KG1 (cell line): Measurements from ENCODE around the gene COL9A1.

ENCODE experiments used
- DNase-seq: peaks from one replicate; lab custom pipeline; 2025; lab: John Stamatoyannopoulos, UW

Gene COL9A1

GRCh38 chr6:70286905-70287304 is 16.0 kb downstream of the COL9A1 start:
- DNase-seq, result no peak

DNA sequence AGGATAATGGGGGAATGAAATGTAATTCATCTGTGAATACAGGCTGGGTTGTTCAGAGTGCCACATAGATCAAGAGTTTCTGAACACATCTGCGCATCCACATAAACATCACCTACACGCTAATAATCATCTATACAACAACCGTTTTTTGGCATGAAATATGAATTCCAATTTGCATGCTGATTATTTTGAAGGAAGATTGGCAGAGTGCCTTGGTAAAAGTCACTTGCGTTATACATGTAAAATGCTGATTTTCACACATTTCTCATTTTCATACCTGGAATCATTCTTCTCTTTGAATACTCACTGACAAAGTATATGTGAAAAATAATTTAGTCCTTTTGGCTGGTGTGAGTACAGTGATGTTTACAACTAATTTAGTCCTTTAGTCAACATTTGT is 17.7 kb downstream of the COL9A1 start:
- DNase-seq, result no peak

DNA sequence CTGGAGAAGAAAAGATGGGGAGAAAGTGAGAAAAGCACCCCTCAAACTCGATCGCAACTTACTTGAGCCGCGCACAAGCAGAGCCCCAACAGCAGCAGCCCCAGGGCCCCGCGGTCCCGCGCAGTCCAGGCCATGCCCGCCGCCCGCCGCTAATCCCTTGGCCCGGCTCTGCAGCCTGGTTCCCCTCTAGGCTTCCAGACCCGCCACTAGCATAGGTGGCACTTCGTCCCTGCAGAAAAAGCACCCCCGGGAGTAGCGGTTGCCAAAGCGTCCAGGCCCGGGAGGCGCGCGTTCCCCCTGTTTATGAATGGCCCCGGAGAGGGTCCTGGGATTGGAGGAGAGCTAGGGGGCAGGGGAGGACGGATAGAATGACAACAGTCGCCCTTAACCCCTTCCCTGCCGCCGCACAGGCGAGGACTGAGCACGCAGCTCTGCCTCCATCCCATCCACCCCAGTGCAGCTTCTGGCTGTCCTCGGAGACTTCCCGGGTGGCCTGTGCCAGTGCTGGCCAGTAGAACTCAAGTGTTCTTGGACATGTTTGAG is 19.9 kb downstream of the COL9A1 start:
- DNase-seq, result no peak

DNA sequence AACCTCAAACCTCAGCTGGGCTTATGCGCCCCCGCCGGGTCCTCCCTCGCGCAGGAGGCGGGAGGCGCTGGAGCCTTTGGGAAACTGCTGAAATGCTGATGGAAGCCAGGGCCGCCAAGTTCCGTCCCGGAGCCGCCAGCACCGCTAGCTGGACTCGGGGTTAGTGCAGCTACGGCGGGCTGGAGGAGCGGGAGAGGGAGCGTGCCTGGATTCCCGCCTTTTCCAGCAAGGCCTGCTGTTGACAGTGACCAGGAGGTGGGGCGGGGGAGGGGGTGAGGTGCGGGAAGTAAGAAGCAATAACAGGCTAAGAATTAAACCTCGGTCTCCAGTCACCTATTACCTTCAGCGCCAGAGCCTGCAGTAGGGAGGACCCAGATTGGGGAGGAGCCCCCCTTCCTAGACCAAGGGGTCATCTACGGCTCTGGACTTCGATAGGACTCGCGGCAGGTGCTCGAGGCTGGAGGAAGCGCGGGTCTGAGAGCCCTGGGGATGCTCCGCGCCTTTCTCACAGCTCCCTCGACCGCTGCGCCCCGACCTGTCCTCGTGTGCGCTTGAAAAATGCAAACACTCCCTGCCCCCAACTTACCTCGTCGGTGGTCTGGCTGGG is 20.5 kb downstream of the COL9A1 start:
- no peak for DNase-seq

GRCh38 chr6:70281923-70282311 is 21.0 kb downstream of the COL9A1 start:
- DNase-seq, result no peak

DNA sequence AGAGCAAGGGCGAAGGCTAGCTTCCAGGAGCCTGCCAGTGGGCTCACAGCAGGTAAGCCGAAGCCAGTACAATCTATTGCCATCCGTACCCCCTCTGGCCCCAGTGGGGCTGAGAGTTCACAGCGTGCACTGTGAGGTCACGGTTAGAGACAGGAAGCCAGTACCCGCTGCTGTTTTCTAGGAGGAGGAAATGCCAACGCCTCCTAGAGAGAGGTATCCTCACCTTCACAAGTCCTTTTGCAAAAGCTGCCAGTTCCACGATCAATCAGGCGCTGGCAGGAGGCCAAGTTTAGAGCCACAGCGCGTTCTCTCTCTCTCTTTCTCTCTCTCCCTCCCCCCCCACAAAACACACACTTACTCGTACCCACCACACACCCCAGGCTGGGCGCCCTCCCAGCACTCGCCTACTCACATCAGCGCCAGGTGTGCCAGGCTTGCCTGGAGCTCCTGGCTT is 22.5 kb downstream of the COL9A1 start:
- DNase-seq, result no peak

DNA sequence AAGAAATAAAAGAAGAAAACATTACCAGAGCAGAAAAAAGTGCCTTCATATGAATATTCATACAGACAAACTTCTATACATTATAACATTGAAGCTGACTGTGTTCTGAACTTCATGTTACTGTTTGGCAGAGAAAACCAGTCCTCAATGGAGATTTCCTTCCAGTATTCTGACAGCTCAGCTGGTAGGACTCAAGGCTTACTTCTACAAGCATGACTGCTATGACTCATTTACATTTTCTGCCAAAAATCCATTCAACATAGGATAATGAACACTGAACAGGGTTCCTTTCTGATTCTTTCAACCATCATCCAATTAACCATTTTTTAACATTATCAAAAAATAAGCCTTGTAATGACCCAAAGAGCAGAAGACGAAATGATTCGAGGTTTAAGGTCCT is 25.4 kb downstream of the COL9A1 start:
- no peak for DNase-seq

DNA sequence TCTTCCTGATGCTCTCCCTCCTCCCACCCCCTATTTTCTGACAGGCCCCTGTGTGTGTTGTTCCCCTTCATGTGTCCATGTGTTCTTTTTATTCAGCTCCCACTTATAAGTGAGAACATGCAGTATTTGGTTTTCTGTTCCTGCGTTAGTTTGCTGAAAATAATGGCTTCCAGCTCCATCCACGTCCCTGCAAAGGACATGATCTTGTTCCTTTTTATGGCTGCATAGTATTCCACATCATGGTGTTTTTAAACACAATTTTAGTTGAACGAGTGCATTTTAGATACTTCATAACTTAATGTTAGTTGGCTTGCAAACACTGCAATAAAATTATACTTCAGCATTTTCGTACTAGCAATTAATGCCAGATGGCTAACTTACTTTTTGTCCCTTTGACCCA is 28.5 kb downstream of the COL9A1 start:
- DNase-seq, result no peak

DNA sequence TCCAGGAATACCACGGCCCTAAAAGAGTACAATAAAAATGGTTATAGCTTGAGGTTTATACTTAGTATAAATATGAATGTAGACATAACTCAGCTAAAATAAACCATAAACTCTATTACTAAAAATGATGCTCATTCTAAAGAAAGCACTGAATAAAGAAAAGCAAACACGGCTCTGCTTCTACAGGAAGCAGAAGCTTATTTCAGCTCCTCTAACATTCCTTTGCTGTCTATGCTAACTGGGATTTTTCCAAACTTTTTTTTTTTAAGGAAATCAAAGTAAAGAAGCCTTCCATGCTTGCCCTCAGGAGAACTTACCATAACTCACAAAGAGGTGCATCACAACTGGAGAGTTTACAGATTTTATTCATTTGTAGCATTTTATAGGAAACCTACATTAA is 30.8 kb downstream of the COL9A1 start:
- DNase-seq, result no peak

GRCh38 chr6:70270287-70271005 is 32.4 kb downstream of the COL9A1 start:
- no peak for DNase-seq

- no peak for DNase-seq
Observed at GRCh38 chr6:70266142-70266541, 36.7 kb downstream of the COL9A1 start.

DNA sequence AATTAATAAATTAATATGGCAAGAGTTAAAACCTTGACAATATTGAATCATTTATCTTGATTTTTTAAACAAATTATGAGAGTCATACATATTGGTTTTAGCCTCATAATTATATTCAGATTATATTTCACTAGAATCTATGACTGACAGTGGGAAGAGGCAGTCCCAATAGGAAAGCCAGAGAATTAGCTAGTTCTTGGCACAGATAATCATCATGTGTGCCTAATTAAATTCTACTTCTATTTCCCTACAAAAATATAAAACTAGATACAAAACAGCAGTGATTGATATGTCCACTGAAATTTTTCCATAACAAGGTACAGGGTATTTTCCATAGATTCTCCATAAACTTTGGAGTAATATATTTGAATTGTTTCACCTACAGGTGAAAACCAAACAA is 38.6 kb downstream of the COL9A1 start:
- no peak for DNase-seq

- DNase-seq, result no peak
Observed at GRCh38 chr6:70258483-70258882, 44.4 kb downstream of the COL9A1 start.

DNA sequence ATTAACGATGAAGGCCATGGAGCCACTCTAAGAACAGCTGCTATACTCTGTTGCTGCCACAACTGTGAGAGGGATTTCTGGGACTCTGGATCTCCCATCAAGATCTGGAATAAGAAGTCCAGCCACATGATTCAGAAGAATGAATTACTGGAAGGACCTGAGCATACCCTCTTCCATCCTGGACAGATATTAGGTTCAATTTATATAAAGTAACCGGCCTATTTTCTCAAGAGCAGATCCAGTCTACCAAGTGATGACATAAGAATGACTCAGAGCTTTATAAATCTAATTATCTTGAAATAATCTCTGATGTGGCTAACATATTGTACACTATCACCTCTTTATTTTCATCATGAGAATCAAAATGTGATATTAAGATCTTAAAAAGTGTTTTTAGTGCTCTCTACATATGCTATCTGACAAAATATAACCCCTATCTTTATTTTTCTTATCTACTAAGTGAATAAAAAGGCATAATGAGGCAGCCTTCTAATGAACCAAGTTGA is 45.1 kb downstream of the COL9A1 start:
- DNase-seq, result no peak

- no peak for DNase-seq
Observed at GRCh38 chr6:70254784-70255183, 48.1 kb downstream of the COL9A1 start.

DNA sequence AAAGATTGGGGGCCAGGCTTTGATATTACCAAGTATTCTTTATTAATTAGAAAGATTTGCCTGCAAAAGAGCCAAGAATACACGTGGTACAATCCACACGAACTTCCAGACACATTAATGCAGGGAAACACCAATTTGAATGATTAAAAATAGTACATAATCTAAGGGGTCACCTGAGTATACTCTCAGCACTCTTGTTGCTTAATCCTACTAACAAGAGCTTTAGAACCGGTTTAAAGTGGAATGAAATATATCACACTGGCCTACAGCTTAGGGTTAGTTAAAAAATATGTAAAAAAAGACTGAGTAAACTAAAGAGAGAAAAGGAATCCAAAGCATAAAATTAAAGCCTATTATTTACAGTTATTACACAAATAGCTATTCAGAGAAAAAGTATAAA is 49.0 kb downstream of the COL9A1 start:
- DNase-seq, result no peak

- DNase-seq, result no peak
Observed at GRCh38 chr6:70252604-70253003, 50.3 kb downstream of the COL9A1 start.

DNA sequence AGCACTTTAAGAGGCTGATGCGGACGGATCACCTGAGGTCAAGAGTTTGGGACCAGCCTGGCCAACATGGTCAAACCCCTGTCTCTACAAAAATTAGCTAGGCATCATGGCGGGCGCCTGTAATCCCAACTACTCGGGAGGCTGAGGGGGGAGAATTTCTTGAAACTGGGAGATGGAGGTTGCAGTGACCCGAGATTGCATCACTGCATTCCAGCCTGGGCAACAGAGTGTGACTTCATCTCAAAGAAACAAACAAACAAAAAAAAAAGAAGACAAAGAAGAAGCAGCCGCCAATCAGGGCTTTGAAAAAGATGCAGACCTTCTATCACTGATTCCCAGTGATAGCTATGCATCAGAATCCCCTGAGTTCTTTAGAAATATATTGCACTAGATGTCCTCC is 56.8 kb downstream of the COL9A1 start:
- no peak for DNase-seq

GRCh38 chr6:70241991-70242420 is 60.9 kb downstream of the COL9A1 start:
- DNase-seq, result no peak

DNA sequence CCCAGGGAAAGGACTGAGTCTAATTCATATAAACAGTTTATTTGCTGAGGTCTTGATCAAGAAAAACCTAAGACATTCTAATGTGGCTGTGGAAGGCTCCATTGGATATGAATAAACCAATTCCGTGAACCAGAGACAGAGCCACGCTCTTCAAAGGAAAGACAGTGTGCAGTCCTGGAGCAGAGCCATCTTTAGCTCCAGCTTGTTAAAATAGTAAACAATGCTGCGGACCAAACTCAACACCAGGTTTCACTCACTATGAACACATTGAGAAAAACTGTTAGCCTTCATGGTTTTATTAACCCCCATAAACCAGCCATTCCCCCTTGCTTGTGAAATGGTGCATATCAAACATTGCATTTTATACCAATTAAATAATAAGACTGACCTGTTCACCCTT is 61.9 kb downstream of the COL9A1 start:
- no peak for DNase-seq

GRCh38 chr6:70236343-70236742 is 66.5 kb downstream of the COL9A1 start:
- DNase-seq, result no peak

GRCh38 chr6:70234561-70235236 is 68.2 kb downstream of the COL9A1 start:
- no peak for DNase-seq

DNA sequence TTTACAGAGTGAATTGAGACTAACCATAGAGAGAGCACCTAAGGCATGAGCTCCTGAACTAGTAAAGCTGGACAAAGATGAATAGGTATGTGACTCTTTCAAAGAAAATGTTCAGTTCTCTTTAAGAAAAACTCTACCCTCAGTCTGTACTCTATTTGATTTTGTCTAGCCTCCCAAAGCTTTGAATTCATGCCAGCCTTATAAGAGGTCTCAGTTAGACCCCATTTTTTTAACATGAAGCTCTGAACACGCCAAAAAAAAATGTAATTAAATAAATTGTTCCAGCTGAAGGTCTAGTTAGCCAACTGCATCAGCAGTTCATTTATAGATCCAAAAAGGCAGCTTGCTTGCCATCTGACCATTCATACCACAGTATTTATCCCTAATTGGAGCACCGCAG is 71.6 kb downstream of the COL9A1 start:
- DNase-seq, result no peak
